SK-N-SH (cell line): Measurements from ENCODE around the gene AKAP9. TPM values are rescaled to one million over a fixed set of nuclear protein-coding genes. Genes with fewer than 3 reads are reported as not detected.
"Not testable (repeated sequence)": the region's sequence is repeated elsewhere in the genome, so short reads cannot be mapped to it uniquely, and the experiment has no call there.

Experiments
- CTCF ChIA-PET: fragments of 300-600, 350-600 bp; formaldehyde crosslinking; extraction: SDS; loops from one replicate; lab custom pipeline; 2021; lab: Yijun Ruan, JAX
- POLR2A ChIA-PET: fragments of 350-600 bp; sonication (Branson Sonifier 250); formaldehyde crosslinking; extraction: SDS; loops from one replicate; lab custom pipeline; 2020; ENCODE audit warnings: antibody characterized with exemption, inconsistent platforms; lab: Yijun Ruan, JAX
- DNase-seq: peaks from one replicate; pipeline ENCODE4 v3.0.0; 2012
- H2AFZ ChIP-seq: fragments of 200-600 bp; sonication (generic); 2 replicates; pipeline ENCODE4 v1.8.1; 2016; ENCODE audit warnings: antibody characterized with exemption, mild to moderate bottlenecking, low read depth
- H3F3A ChIP-seq: fragments of 200-600 bp; sonication (generic); replicated peaks from 2 replicates; pipeline ENCODE3; 2016; ENCODE audit warnings: antibody characterized with exemption, mild to moderate bottlenecking; ENCODE audit not compliant: insufficient read depth
- H3K27ac ChIP-seq, 2 experiments: fragments of 200-500 bp in 1 of 2; fragments of 200-600 bp in 1 of 2; sonication (Bioruptor generic) in 1 of 2; sonication (generic), shearing (Covaris generic) in 1 of 2; 2 replicates each; pipeline versions ENCODE4 v1.5.1 to v1.6.1; 2014 to 2016; ENCODE audit warnings: low read depth in 2 of 2, inconsistent platforms in 1 of 2, low read length in 1 of 2, mild to moderate bottlenecking in 1 of 2, mixed read lengths in 1 of 2
- H3K27me3 ChIP-seq: fragments of 200-600 bp; sonication (generic), shearing (Covaris generic); 2 replicates; pipeline ENCODE4 v1.6.1; 2016; ENCODE audit warnings: mixed run types; ENCODE audit not compliant: insufficient read depth
- H3K36me3 ChIP-seq, 2 experiments: fragments of 200-500 bp in 1 of 2; fragments of 200-600 bp in 1 of 2; sonication (Bioruptor generic) in 1 of 2; sonication (generic) in 1 of 2; replicated peaks in 1 of 2; 2 replicates each; pipeline versions ENCODE3 to v1.5.1; 2014 to 2016; ENCODE audit warnings: low read length in 1 of 2, mild to moderate bottlenecking in 1 of 2; ENCODE audit not compliant: insufficient read depth in 2 of 2, control insufficient read depth in 1 of 2
- H3K4me1 ChIP-seq, 2 experiments: fragments of 200-500 bp in 1 of 2; fragments of 200-600 bp in 1 of 2; sonication (Bioruptor generic) in 1 of 2; sonication (generic), shearing (Covaris generic) in 1 of 2; 2 replicates each; pipeline versions ENCODE4 v1.5.1 to v1.6.1; 2014 to 2016; ENCODE audit warnings: low read depth in 1 of 2, low read length in 1 of 2, mixed run types in 1 of 2; ENCODE audit not compliant: insufficient read depth in 2 of 2, control insufficient read depth in 1 of 2
- H3K4me2 ChIP-seq: fragments of 200-600 bp; sonication (generic), shearing (Covaris generic); 2 replicates; pipeline ENCODE4 v1.6.1; 2017; ENCODE audit warnings: mixed run types
- H3K4me3 ChIP-seq, 2 experiments: fragments of 200-500 bp in 1 of 2; fragments of 200-600 bp in 1 of 2; sonication (Bioruptor generic) in 1 of 2; sonication (generic), shearing (Covaris generic) in 1 of 2; 2 replicates each; pipeline versions ENCODE4 v1.5.1 to v1.8.1; 2014 to 2016; ENCODE audit warnings: low read depth in 2 of 2, inconsistent platforms in 1 of 2, low read length in 1 of 2, mild to moderate bottlenecking in 1 of 2, mixed read lengths in 1 of 2, moderate library complexity in 1 of 2
- H3K79me2 ChIP-seq: fragments of 200-600 bp; sonication (generic); 2 replicates; pipeline ENCODE4 v1.8.1; 2017; ENCODE audit warnings: mild to moderate bottlenecking; ENCODE audit not compliant: insufficient read depth
- H3K9ac ChIP-seq: fragments of 200-600 bp; sonication (generic); 2 replicates; pipeline ENCODE4 v1.6.1; 2017; ENCODE audit warnings: mixed run types
- H3K9me2 ChIP-seq: fragments of 200-600 bp; sonication (generic); 2 replicates; pipeline ENCODE4 v1.6.1; 2017; ENCODE audit warnings: mixed run types
- H3K9me3 ChIP-seq: fragments of 200-600 bp; sonication (generic); 2 replicates; pipeline ENCODE4 v1.6.1; 2017; ENCODE audit warnings: mixed run types, mild to moderate bottlenecking, moderate library complexity
- H4K20me1 ChIP-seq: fragments of 200-600 bp; sonication (generic); 2 replicates; pipeline ENCODE4 v1.6.1; 2017; ENCODE audit warnings: mild to moderate bottlenecking, mixed run types; ENCODE audit not compliant: insufficient read depth
- CHD2 ChIP-seq: fragments of 150-350 bp; IDR thresholded peaks from 2 replicates; pipeline ENCODE4 v1.6.1; 2018; ENCODE audit warnings: low read length; ENCODE audit not compliant: partially characterized antibody
- EP300 ChIP-seq, 2 experiments: IDR thresholded peaks; 2 replicates each; pipeline versions ENCODE4 v1.4.0 to v1.6.1; 2012; ENCODE audit warnings: borderline replicate concordance in 1 of 2, low read depth in 1 of 2, low read length in 1 of 2
- FOSL2 ChIP-seq: IDR thresholded peaks from 2 replicates; pipeline ENCODE4 v1.4.0; 2012; ENCODE audit warnings: low read depth, mild to moderate bottlenecking, moderate library complexity, borderline replicate concordance
- GABPA ChIP-seq: IDR thresholded peaks from 2 replicates; pipeline ENCODE4 v1.4.0; 2012; ENCODE audit warnings: low read depth, mild to moderate bottlenecking
- JUND ChIP-seq: IDR thresholded peaks from 2 replicates; pipeline ENCODE4 v1.4.0; 2012
- POLR2AphosphoS5 ChIP-seq: IDR thresholded peaks from 2 replicates; pipeline ENCODE4 v1.6.1; 2012; ENCODE audit warnings: low read depth, low read length
- RCOR1 ChIP-seq: fragments of 150-350 bp; IDR thresholded peaks from 2 replicates; pipeline ENCODE4 v1.6.1; 2017; ENCODE audit warnings: antibody characterized with exemption, low read length
- RXRA ChIP-seq: IDR thresholded peaks from 2 replicates; pipeline ENCODE4 v1.4.0; 2012; ENCODE audit warnings: low read depth, mild to moderate bottlenecking, borderline replicate concordance
- SIN3A ChIP-seq: IDR thresholded peaks from 2 replicates; pipeline ENCODE4 v1.6.1; 2012; ENCODE audit warnings: low read depth, mild to moderate bottlenecking, low read length, moderate library complexity, borderline replicate concordance
- SMC3 ChIP-seq: IDR thresholded peaks from 2 replicates; pipeline ENCODE4 v1.6.1; 2012; ENCODE audit warnings: low read depth, low read length, improper control_type of control experiment
- TCF12 ChIP-seq: IDR thresholded peaks from 2 replicates; pipeline ENCODE4 v1.4.0; 2012
- TEAD4 ChIP-seq: IDR thresholded peaks from 2 replicates; pipeline ENCODE4 v1.4.0; 2012; ENCODE audit warnings: mild to moderate bottlenecking, borderline replicate concordance; ENCODE audit not compliant: insufficient read depth
- WGBS: methylation state at CpG from one replicate; pipeline ENCODE4 v1.1.6; 2017; ENCODE audit warnings: low lambda C conversion rate; 5-methylcytosine and 5-hydroxymethylcytosine counted together
- polyA plus RNA-seq, 3 experiments: library from polyadenylated mRNA; depleted of rRNA; stranded (reverse); fragments of >200 nt; gene quantifications; 2 replicates each; pipeline ENCODE4 v1.2.3, GENCODE V29; 2012
- TF ChIP-seq, protein P1 (sequence below): IDR thresholded peaks from 2 replicates; pipeline ENCODE4 v1.4.0; 2012; ENCODE audit warnings: low read depth, borderline replicate concordance
- TF ChIP-seq, protein P2 (sequence below): IDR thresholded peaks from 2 replicates; pipeline ENCODE4; 2012
- TF ChIP-seq, protein P3 (sequence below): IDR thresholded peaks from 2 replicates; pipeline ENCODE4 v1.4.0; 2012; ENCODE audit warnings: low read depth, borderline replicate concordance
- TF ChIP-seq, protein P4 (sequence below): fragments of 200-600 bp; sonication (generic); IDR thresholded peaks from 2 replicates; pipeline ENCODE4 v1.6.1; 2017; ENCODE audit warnings: antibody characterized with exemption, mild to moderate bottlenecking, moderate library complexity

The AKAP9 gene
- polyA plus RNA-seq, 1 of the 3 experiments (the other 2 are of a cell fraction): 13.1 TPM

DNA sequence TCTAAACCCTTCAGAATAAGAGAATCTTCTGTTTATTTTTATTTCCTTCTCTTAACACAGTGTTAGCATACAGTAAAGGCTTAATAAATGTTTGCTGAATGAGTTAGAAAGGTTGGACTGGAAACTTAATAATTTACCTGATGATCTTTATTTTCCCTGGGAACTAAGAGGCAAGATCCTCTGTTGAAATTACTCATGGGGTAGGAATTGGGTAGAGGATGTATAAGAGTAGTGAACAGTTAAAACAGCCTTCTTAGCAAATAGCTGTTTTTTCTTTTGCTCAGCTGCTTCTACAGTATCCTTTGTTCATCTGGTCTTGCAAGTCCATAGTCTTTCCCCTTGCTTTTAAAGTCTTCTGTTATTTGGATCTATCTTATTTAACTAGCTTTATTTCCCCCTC, 80.0 kb downstream of the AKAP9 start:
- CTCF ChIA-PET: no interaction called here
- Histone ChIP-seq H3K9me3 (no peaks in the 10 kb centered on the region), H3K9ac (no peak overlapping the region), H3K9me2 (no peaks in the 10 kb centered on the region), H3K36me3 (peaks cover 63 to 68% of the 10 kb centered on the region in 2 experiments), H3K27ac (no peak overlapping the region; a peak in 1 of 4 replicates), H3K4me2 (no peak overlapping the region), H3K4me3 (no peak overlapping the region), H3K4me1 (peaks cover 0 to 11% of the 10 kb centered on the region in 2 experiments; a peak in 1 of 4 replicates), H2AFZ (no peak overlapping the region), H4K20me1 (no peaks in the 10 kb centered on the region), H3F3A (peaks cover 22% of the 10 kb centered on the region), H3K79me2 (no peaks in the 10 kb centered on the region), H3K27me3 (no peaks in the 10 kb centered on the region)
- TF ChIP-seq SMC3 (no peak), EP300 (IDR thresholded peaks at IDR 0.05; ENCODE audit: borderline replicate concordance in 1 of 2, low read depth in 1 of 2, low read length in 1 of 2) (no peak), CHD2 (no peak)
- no peak for DNase-seq
- POLR2A ChIA-PET: no interaction called here

DNA sequence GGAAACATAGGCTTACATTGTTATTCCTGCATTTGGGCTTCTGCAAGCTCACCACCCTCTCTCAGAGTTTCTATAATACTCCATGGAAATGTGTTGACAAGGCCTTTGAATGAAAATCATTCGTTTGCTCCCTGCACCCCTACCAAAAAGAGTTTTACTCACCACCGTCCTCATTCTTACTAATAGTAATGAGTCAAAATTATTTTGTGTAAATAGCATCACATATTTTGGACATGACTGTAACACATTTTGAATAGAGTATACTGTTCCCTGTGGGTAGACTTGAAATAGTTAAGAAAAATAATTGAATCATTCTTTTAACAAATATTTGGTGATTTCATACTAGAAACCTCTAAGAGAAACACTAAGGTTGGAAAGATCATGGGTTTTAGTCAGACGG, 84.6 kb downstream of the AKAP9 start:
- TF ChIP-seq, protein P1, sequence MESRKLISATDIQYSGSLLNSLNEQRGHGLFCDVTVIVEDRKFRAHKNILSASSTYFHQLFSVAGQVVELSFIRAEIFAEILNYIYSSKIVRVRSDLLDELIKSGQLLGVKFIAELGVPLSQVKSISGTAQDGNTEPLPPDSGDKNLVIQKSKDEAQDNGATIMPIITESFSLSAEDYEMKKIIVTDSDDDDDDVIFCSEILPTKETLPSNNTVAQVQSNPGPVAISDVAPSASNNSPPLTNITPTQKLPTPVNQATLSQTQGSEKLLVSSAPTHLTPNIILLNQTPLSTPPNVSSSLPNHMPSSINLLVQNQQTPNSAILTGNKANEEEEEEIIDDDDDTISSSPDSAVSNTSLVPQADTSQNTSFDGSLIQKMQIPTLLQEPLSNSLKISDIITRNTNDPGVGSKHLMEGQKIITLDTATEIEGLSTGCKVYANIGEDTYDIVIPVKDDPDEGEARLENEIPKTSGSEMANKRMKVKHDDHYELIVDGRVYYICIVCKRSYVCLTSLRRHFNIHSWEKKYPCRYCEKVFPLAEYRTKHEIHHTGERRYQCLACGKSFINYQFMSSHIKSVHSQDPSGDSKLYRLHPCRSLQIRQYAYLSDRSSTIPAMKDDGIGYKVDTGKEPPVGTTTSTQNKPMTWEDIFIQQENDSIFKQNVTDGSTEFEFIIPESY: no peak
- peak; percentile 78 for TF ChIP-seq JUND
- TF ChIP-seq, protein P2, sequence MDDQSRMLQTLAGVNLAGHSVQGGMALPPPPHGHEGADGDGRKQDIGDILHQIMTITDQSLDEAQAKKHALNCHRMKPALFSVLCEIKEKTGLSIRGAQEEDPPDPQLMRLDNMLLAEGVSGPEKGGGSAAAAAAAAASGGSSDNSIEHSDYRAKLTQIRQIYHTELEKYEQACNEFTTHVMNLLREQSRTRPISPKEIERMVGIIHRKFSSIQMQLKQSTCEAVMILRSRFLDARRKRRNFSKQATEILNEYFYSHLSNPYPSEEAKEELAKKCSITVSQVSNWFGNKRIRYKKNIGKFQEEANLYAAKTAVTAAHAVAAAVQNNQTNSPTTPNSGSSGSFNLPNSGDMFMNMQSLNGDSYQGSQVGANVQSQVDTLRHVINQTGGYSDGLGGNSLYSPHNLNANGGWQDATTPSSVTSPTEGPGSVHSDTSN: peak; percentile 8; the same call in 1 of the 2 replicates
- TF ChIP-seq RXRA: peak; percentile 85; the same call in 1 of the 2 replicates
- TF ChIP-seq FOSL2: peak; percentile 77; the same call in 1 of the 2 replicates
- TF ChIP-seq TCF12: peak; percentile 30
- TF ChIP-seq TEAD4: peak; percentile 31; the same call in 1 of the 2 replicates
- no peak for TF ChIP-seq POLR2AphosphoS5
- TF ChIP-seq SIN3A: no peak
- TF ChIP-seq RCOR1: no peak
- TF ChIP-seq, protein P3, sequence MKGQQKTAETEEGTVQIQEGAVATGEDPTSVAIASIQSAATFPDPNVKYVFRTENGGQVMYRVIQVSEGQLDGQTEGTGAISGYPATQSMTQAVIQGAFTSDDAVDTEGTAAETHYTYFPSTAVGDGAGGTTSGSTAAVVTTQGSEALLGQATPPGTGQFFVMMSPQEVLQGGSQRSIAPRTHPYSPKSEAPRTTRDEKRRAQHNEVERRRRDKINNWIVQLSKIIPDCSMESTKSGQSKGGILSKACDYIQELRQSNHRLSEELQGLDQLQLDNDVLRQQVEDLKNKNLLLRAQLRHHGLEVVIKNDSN: no peak
- TF ChIP-seq, protein P4, sequence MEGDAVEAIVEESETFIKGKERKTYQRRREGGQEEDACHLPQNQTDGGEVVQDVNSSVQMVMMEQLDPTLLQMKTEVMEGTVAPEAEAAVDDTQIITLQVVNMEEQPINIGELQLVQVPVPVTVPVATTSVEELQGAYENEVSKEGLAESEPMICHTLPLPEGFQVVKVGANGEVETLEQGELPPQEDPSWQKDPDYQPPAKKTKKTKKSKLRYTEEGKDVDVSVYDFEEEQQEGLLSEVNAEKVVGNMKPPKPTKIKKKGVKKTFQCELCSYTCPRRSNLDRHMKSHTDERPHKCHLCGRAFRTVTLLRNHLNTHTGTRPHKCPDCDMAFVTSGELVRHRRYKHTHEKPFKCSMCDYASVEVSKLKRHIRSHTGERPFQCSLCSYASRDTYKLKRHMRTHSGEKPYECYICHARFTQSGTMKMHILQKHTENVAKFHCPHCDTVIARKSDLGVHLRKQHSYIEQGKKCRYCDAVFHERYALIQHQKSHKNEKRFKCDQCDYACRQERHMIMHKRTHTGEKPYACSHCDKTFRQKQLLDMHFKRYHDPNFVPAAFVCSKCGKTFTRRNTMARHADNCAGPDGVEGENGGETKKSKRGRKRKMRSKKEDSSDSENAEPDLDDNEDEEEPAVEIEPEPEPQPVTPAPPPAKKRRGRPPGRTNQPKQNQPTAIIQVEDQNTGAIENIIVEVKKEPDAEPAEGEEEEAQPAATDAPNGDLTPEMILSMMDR: no peak
- TF ChIP-seq GABPA: no peak
- Histone ChIP-seq H3K9me3 (no peaks in the 10 kb centered on the region), H3K4me2 (peak overlapping the region; percentile 13), H3K27me3 (no peaks in the 10 kb centered on the region), H3K79me2 (no peaks in the 10 kb centered on the region), H3K4me1 (peaks cover 0 to 15% of the 10 kb centered on the region in 2 experiments; a peak in 1 of 4 replicates), H3K9ac (no peak overlapping the region), H3K9me2 (0 out of 2 replicates have a peak, but pooled peaks cover 2% of the 10 kb centered on the region), H2AFZ (no peak overlapping the region), H4K20me1 (no peaks in the 10 kb centered on the region), H3K27ac (peak overlapping the region in 1 of 2 experiments; percentile 68; a peak in 2 of 4 replicates), H3K36me3 (peaks cover 55 to 63% of the 10 kb centered on the region in 2 experiments), H3K4me3 (no peak overlapping the region), H3F3A (peaks cover 22% of the 10 kb centered on the region)
- ChIA-PET POLR2A (no interaction called here), CTCF (interaction anchor here (1.0 to 1.1 kb wide), 2 partner anchors 18 to 108 kb away, joined by 4 read pairs; no protein-coding TSS in a partner anchor)
- 28% methylated on average over 3 of the region's 3 CpGs for WGBS
- DNase-seq: no peak

DNA sequence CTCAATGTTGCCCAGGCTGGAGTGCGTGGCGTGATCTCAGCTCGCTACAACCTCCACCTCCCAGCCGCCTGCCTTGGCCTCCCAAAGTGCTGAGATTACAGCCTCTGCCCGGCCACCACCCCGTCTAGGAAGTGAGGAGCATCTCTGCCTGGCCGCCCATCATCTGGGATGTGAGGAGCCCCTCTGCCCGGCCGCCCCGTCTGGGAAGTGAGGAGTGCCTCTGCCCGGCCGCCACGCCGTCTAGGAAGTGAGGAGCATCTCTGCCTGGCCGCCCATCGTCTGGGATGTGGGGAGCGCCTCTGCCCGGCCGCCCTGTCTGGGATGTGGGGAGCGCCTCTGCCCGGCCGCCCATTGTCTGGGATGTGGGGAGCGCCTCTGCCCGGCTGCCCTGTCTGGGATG, 86.0 kb downstream of the AKAP9 start:
- H4K20me1 ChIP-seq, CTCF ChIA-PET, H2AFZ ChIP-seq: not testable (repeated sequence)

More for the DNA sequence above, 86.0 kb downstream of the AKAP9 start:
- DNase-seq, H3K4me3 ChIP-seq, H3K4me2 ChIP-seq, H3K9me3 ChIP-seq, H3K27ac ChIP-seq, POLR2A ChIA-PET, H3K79me2 ChIP-seq, H3K9me2 ChIP-seq, H3K9ac ChIP-seq, H3K27me3 ChIP-seq: not testable (repeated sequence)
- H3K4me1 ChIP-seq: peaks cover 0 to 12% of the 10 kb centered on the region in 2 experiments; a peak in 1 of 4 replicates
- 96% methylated on average over 16 of the region's 24 CpGs for WGBS
- H3F3A ChIP-seq: peaks cover 22% of the 10 kb centered on the region
- H3K36me3 ChIP-seq: peaks cover 60 to 68% of the 10 kb centered on the region in 2 experiments
